G401 (cell line): ENCODE measurements around the gene CIDEC. TPM values are rescaled to one million over a fixed set of nuclear protein-coding genes. Genes with fewer than 3 reads are reported as not detected.
"Not testable (repeated sequence)": the region's sequence is repeated elsewhere in the genome, so short reads cannot be mapped to it uniquely, and the experiment has no call there.

Experiments
- DNase-seq: peaks from one replicate; pipeline ENCODE4 v3.0.0-alpha.2; 2015; ENCODE audit warnings: low spot score
- in situ Hi-C: cut with HindIII; loops from 2 replicates; pipeline ENCODE4 v1.10.0; 2016; ENCODE audit warnings: low sequenced_read_pairs, mixed read lengths
- total RNA-seq: library from RNA; depleted of rRNA; stranded (reverse); fragments of >200 nt; shearing (Covaris generic); gene quantifications from 2 replicates; pipeline ENCODE4 v1.2.3, GENCODE V29; 2014

Gene CIDEC
- total RNA-seq, 1 experiment from 2014 or later = not detected

GRCh38 chr3:9903238-9903624 is 23.2 kb upstream of the CIDEC start:
- peak; percentile 52 for DNase-seq
- in situ Hi-C loops = no loop called here

GRCh38 chr3:9902372-9903237 is 22.6 kb upstream of the CIDEC start, which contains the start of gene IL17RE:
TSS of gene IL17RE (plus strand) at chr3:9902848. CDS start at chr3:9902933, 85 bp downstream.
- peak; percentile 60 for DNase-seq

GRCh38 chr3:9901967-9902366 is 21.9 kb upstream of the CIDEC start:
- in situ Hi-C loops = no loop called here
- DNase-seq = no peak

More at GRCh38 chr3:9902372-9903237, 22.6 kb upstream of the CIDEC start, which contains the start of gene IL17RE:
- in situ Hi-C loops = no loop called here

- DNase-seq, in situ Hi-C loops: not testable (repeated sequence)
Observed at GRCh38 chr3:9900965-9901415, 20.9 kb upstream of the CIDEC start.

GRCh38 chr3:9899289-9899791 is 19.3 kb upstream of the CIDEC start:
- no peak for DNase-seq
- in situ Hi-C loops = no loop called here

- no peak for DNase-seq
- in situ Hi-C loops = no loop called here
Observed at GRCh38 chr3:9898467-9899241, 18.6 kb upstream of the CIDEC start.

GRCh38 chr3:9897408-9898372 is 17.6 kb upstream of the CIDEC start:
- no peak for DNase-seq
- in situ Hi-C loops = no loop called here

- in situ Hi-C loops, DNase-seq: not testable (repeated sequence)
Observed at GRCh38 chr3:9896755-9897407, 16.8 kb upstream of the CIDEC start.

- DNase-seq, in situ Hi-C loops: not testable (repeated sequence)
Observed at GRCh38 chr3:9895715-9896114, 15.7 kb upstream of the CIDEC start.

GRCh38 chr3:9893739-9894138 is 13.7 kb upstream of the CIDEC start:
- in situ Hi-C loops = no loop called here

GRCh38 chr3:9891072-9891622 is 11.1 kb upstream of the CIDEC start:
- in situ Hi-C loops = no loop called here
- DNase-seq = no peak

More at GRCh38 chr3:9893739-9894138, 13.7 kb upstream of the CIDEC start:
- no peak for DNase-seq

- in situ Hi-C loops = no loop called here
- DNase-seq = peak; percentile 90
Observed at GRCh38 chr3:9890249-9891071, 10.4 kb upstream of the CIDEC start, which contains the start of gene JAGN1. TSS of gene JAGN1 (plus strand) at chr3:9890610. CDS start at chr3:9890723, 113 bp downstream.

GRCh38 chr3:9889405-9889804 is 9.4 kb upstream of the CIDEC start:
- in situ Hi-C loops = no loop called here
- DNase-seq = no peak

- no peak for DNase-seq
- in situ Hi-C loops = no loop called here
Observed at GRCh38 chr3:9888540-9888939, 8.5 kb upstream of the CIDEC start.

- in situ Hi-C loops = no loop called here
- DNase-seq = no peak
Observed at GRCh38 chr3:9887480-9887879, 7.4 kb upstream of the CIDEC start.

- in situ Hi-C loops = no loop called here
Observed at GRCh38 chr3:9886328-9886727, 6.3 kb upstream of the CIDEC start.

GRCh38 chr3:9884555-9885165 is 4.6 kb upstream of the CIDEC start:
- DNase-seq = no peak
- in situ Hi-C loops = no loop called here

More at GRCh38 chr3:9886328-9886727, 6.3 kb upstream of the CIDEC start:
- no peak for DNase-seq
